ENCODE data around the gene MAPRE2. TPM values are rescaled to one million over a fixed set of nuclear protein-coding genes. Genes with fewer than 3 reads are reported as not detected.

Gene MAPRE2
- total and polyA plus RNA-seq, 2 of the 13 experiments (the other 11 are each of a cell fraction or from before 2014, with no cell fraction given): 34.5 to 67.9 TPM

DNA sequence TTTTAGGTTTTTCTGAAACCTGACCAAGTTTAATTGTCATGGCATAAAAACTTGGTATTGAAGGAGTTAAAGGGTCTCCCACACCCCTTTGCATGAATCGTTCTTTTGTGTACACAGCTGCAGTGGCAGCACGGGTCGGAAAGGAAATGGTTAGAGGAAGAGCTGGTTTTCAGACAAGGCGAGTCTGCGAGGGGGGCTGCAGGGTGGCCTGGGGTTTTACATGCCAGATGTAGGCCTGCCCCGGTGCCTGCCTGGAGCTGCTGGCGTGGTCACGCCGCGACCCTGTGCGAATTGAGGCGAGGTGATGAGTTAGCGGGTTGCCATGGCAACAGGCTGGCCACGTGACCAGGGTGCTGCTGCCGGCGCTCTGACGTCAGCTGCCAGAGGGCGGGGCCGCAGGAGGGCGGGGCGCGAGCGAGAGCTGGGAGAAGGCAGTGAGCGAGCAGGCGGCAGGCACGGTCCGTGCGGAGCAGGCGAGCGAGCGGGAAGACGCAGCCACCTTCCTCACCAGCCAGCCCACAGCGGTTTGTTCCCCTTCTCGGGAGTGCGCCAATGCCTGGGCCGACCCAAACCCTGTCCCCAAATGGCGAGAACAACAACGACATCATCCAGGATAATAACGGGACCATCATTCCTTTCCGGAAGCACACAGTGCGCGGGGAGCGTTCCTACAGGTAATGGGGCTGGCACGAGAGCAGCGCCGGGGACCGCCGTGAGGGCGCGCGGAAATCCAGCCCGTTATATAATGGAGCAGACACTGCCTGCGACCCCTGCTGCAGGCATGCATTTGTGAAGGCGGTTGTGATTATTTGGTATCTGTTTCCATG, at the start of gene MAPRE2 (continued):
- peak; percentile 72 for TF ChIP-seq ZNF780A (CRISPR knock-in tag; IDR thresholded peaks at IDR 0.05)
- TF ChIP-seq FOXK1 (CRISPR knock-in tag; IDR thresholded peaks at IDR 0.05; ENCODE audit: borderline replicate concordance, low read depth): peak; percentile 56; the same call in 1 of the 2 replicates
- TF ChIP-seq ZNF678 (CRISPR knock-in tag; IDR thresholded peaks at IDR 0.05): 0 out of 2 replicates have a peak, but pooled peaks have one; percentile 75
- peak; percentile 57; the same call in 1 of the 2 replicates for TF ChIP-seq IRF2 (CRISPR knock-in tag; IDR thresholded peaks at IDR 0.05)
- no peak for TF ChIP-seq ZNF567 (CRISPR knock-in tag; IDR thresholded peaks at IDR 0.05; ENCODE audit: borderline replicate concordance)
- peak; percentile 74; the same call in 1 of the 2 replicates for TF ChIP-seq CCDC6 (CRISPR knock-in tag; IDR thresholded peaks at IDR 0.05)
- peak; percentile 34; the same call in 1 of the 2 replicates for TF ChIP-seq NR2C2 (CRISPR knock-in tag; IDR thresholded peaks at IDR 0.05; ENCODE audit: borderline replicate concordance)
- 0 out of 2 replicates have a peak, but pooled peaks have one; percentile 80 for TF ChIP-seq ZNF607 (CRISPR knock-in tag; IDR thresholded peaks at IDR 0.05; ENCODE audit: borderline replicate concordance)
- TF ChIP-seq, protein P1, sequence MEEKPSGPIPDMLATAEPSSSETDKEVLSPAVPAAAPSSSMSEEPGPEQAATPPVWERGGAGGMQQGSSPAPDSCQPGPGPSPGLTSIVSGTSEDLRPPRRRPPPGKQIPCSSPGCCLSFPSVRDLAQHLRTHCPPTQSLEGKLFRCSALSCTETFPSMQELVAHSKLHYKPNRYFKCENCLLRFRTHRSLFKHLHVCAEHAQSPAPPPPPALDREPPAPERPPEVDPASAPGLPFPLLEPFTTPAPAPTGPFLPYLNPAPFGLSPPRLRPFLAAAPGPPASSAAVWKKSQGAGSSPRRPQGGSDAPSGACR (CRISPR knock-in tag; IDR thresholded peaks at IDR 0.05): peak; percentile 81
- peak; percentile 35; the same call in 1 of the 2 replicates for TF ChIP-seq HMGXB3 (CRISPR knock-in tag; IDR thresholded peaks at IDR 0.05; ENCODE audit: borderline replicate concordance)
- TF ChIP-seq ZNF263 (CRISPR knock-in tag; IDR thresholded peaks at IDR 0.05): peak; percentile 54
- no peak for TF ChIP-seq SRY (CRISPR knock-in tag; IDR thresholded peaks at IDR 0.05)
- TF ChIP-seq, protein P2, sequence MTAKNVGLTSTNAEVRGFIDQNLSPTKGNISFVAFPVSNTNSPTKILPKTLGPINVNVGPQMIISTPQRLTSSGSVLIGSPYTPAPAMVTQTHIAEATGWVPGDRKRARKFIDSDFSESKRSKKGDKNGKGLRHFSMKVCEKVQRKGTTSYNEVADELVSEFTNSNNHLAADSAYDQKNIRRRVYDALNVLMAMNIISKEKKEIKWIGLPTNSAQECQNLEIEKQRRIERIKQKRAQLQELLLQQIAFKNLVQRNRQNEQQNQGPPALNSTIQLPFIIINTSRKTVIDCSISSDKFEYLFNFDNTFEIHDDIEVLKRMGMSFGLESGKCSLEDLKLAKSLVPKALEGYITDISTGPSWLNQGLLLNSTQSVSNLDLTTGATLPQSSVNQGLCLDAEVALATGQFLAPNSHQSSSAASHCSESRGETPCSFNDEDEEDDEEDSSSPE (CRISPR knock-in tag; IDR thresholded peaks at IDR 0.05): peak; percentile 68; the same call in 1 of the 2 replicates
- peak; percentile 53 for TF ChIP-seq ELF1 (CRISPR knock-in tag; IDR thresholded peaks at IDR 0.05)
- TF ChIP-seq ZSCAN25 (CRISPR knock-in tag; IDR thresholded peaks at IDR 0.05): 0 out of 2 replicates have a peak, but pooled peaks have one; percentile 31
- TF ChIP-seq ZNF44 (CRISPR knock-in tag; IDR thresholded peaks at IDR 0.05): 0 out of 2 replicates have a peak, but pooled peaks have one; percentile 30
- peak; percentile 1; the same call in 1 of the 2 replicates for TF ChIP-seq ZNF331 (CRISPR knock-in tag; IDR thresholded peaks at IDR 0.05)
- peak; percentile 73 for TF ChIP-seq ATF1 (CRISPR knock-in tag; IDR thresholded peaks at IDR 0.05)
- peak; percentile 68; the same call in 1 of the 2 replicates for TF ChIP-seq TBX3 (IDR thresholded peaks at IDR 0.05; ENCODE audit: borderline replicate concordance)
- peak; percentile 4; the same call in 1 of the 2 replicates for TF ChIP-seq BCL6 (CRISPR knock-in tag; IDR thresholded peaks at IDR 0.05)
- TF ChIP-seq ZBTB7A (CRISPR knock-in tag; IDR thresholded peaks at IDR 0.05): peak; percentile 54

Measured in HepG2 (cell line).